Peyer's patch (tissue), 4 donors: Measurements from ENCODE around the gene RETNLB.

Experiments used
- POLR2A ChIP-seq, 2 donors: fragments of 450-650 bp; IDR thresholded peaks; one replicate each; pipeline ENCODE4 v1.5.1; 2017; ENCODE audit warnings: antibody characterized with exemption in 2 of 2, mild to moderate bottlenecking in 2 of 2, moderate library complexity in 2 of 2
- TF ChIP-seq, protein P1 (sequence below), 6 experiments: fragments of 450-650 bp in 4 of 6; fragments of 200-600 bp in 2 of 6; sonication (generic) in 1 of 6; IDR thresholded peaks; one replicate each; pipeline ENCODE4 v1.5.1; 2017 to 2019; ENCODE audit warnings: antibody characterized with exemption in 6 of 6, mild to moderate bottlenecking in 3 of 6, moderate library complexity in 1 of 6

DNA sequence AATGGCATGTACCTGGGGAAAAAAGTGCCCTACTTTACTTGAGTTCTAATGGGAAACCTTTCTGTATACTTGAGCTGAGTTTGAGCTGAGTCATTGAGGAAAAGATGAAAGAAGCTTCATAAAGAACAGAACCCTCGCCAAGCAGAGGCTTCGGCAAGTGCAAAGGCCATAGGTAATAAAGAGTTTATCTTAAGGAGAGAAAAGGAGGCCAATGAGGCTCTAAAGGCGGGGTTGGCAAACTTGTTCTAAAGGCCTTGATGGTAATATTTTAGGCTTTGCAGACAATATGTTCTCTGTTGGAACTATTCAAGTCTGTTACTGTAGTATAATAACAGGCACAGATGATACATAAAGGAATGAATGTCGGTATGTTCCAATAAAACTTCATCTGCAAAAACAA, 47.8 kb upstream of the RETNLB start:
- no peak for TF ChIP-seq POLR2A (IDR thresholded peaks at IDR 0.05)
- TF ChIP-seq, protein P1, sequence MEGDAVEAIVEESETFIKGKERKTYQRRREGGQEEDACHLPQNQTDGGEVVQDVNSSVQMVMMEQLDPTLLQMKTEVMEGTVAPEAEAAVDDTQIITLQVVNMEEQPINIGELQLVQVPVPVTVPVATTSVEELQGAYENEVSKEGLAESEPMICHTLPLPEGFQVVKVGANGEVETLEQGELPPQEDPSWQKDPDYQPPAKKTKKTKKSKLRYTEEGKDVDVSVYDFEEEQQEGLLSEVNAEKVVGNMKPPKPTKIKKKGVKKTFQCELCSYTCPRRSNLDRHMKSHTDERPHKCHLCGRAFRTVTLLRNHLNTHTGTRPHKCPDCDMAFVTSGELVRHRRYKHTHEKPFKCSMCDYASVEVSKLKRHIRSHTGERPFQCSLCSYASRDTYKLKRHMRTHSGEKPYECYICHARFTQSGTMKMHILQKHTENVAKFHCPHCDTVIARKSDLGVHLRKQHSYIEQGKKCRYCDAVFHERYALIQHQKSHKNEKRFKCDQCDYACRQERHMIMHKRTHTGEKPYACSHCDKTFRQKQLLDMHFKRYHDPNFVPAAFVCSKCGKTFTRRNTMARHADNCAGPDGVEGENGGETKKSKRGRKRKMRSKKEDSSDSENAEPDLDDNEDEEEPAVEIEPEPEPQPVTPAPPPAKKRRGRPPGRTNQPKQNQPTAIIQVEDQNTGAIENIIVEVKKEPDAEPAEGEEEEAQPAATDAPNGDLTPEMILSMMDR (IDR thresholded peaks at IDR 0.05): no peak
